ENCODE data around the gene DDOST.

DDOST gene

GRCh38 chr1:20640183-20640597 is 21.0 kb downstream of the DDOST start:
- Histone ChIP-seq H3K4me1 (ENCODE audit: control insufficient read depth, low read length) (no peaks in the 10 kb centered on the region), H3F3A (ENCODE audit: control insufficient read depth, insufficient read depth) (no peaks in the 10 kb centered on the region), H3K4me2 (ENCODE audit: low read length) (no peak overlapping the region), H3K27me3 (ENCODE audit: control insufficient read depth, low read length) (no peaks in the 10 kb centered on the region), H3K79me2 (ENCODE audit: control insufficient read depth, low read length) (no peaks in the 10 kb centered on the region), H4K20me1 (ENCODE audit: control insufficient read depth, insufficient read depth, low read depth, low read length) (no peaks in the 10 kb centered on the region), H3K9me2 (replicated peaks; ENCODE audit: control insufficient read depth, low read length) (no peaks in the 10 kb centered on the region), H3K9me3 (ENCODE audit: control insufficient read depth, insufficient read depth, low read length) (no peaks in the 10 kb centered on the region), H3K36me3 (ENCODE audit: control insufficient read depth, low read length) (no peaks in the 10 kb centered on the region), H3K4me3 (ENCODE audit: low read length) (no peak overlapping the region), H3K27ac (ENCODE audit: low read depth, low read length) (no peak overlapping the region)
- TF ChIP-seq, protein P1, sequence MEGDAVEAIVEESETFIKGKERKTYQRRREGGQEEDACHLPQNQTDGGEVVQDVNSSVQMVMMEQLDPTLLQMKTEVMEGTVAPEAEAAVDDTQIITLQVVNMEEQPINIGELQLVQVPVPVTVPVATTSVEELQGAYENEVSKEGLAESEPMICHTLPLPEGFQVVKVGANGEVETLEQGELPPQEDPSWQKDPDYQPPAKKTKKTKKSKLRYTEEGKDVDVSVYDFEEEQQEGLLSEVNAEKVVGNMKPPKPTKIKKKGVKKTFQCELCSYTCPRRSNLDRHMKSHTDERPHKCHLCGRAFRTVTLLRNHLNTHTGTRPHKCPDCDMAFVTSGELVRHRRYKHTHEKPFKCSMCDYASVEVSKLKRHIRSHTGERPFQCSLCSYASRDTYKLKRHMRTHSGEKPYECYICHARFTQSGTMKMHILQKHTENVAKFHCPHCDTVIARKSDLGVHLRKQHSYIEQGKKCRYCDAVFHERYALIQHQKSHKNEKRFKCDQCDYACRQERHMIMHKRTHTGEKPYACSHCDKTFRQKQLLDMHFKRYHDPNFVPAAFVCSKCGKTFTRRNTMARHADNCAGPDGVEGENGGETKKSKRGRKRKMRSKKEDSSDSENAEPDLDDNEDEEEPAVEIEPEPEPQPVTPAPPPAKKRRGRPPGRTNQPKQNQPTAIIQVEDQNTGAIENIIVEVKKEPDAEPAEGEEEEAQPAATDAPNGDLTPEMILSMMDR (IDR thresholded peaks at IDR 0.05; ENCODE audit: low read depth, low read length, poor library complexity, severe bottlenecking), result peak; percentile 91
- no peak for TF ChIP-seq EZH2phosphoT487 (IDR thresholded peaks at IDR 0.05; ENCODE audit: borderline replicate concordance, low read length)

DNA sequence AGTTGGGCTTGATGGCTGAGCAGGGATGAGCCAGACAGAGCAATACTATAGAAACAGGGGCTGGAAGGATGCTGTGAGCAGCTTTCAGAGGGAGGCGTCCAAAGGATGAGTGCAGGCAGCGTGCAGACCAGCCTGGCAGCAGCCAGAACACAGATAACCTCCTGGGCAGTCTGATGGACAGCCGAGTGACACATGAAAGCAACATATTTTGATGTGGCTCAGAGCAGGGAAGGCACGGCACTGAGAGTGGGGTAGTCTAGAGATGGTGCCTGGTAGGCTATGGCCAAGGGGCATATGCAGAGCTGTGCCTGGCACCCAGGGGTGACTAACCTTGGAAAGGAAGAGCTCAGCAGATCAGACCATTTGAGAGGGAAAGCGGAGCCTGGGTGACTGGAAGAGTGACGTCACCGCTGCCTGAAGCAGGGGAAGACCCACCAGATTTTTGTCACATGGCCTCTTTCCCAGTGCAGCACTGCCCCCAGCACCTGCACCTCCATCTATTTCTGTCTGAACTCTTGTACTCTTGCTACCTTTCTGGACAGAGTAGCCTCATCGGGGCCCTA is 24.3 kb downstream of the DDOST start:
- no peaks in the 10 kb centered on the region for H3K9me3 ChIP-seq (ENCODE audit: control insufficient read depth, insufficient read depth, low read length)
- H3K9me2 ChIP-seq (replicated peaks; ENCODE audit: control insufficient read depth, low read length), result no peaks in the 10 kb centered on the region
- H3K4me2 ChIP-seq (ENCODE audit: low read length), result no peak overlapping the region
- no peaks in the 10 kb centered on the region for H3K36me3 ChIP-seq (ENCODE audit: control insufficient read depth, low read length)
- H3K27me3 ChIP-seq (ENCODE audit: control insufficient read depth, low read length), result no peaks in the 10 kb centered on the region
- H3K4me3 ChIP-seq (ENCODE audit: low read length), result no peak overlapping the region
- H3F3A ChIP-seq (ENCODE audit: control insufficient read depth, insufficient read depth), result no peaks in the 10 kb centered on the region
- H3K27ac ChIP-seq (ENCODE audit: low read depth, low read length), result no peak overlapping the region
- TF ChIP-seq EZH2phosphoT487 (IDR thresholded peaks at IDR 0.05; ENCODE audit: borderline replicate concordance, low read length), result no peak
- TF ChIP-seq, protein P1 (IDR thresholded peaks at IDR 0.05; ENCODE audit: low read depth, low read length, poor library complexity, severe bottlenecking), result no peak
- H3K4me1 ChIP-seq (ENCODE audit: control insufficient read depth, low read length), result peaks cover 12% of the 10 kb centered on the region
- no peaks in the 10 kb centered on the region for H3K79me2 ChIP-seq (ENCODE audit: control insufficient read depth, low read length)
- no peaks in the 10 kb centered on the region for H4K20me1 ChIP-seq (ENCODE audit: control insufficient read depth, insufficient read depth, low read depth, low read length)

- Histone ChIP-seq H3K27me3 (ENCODE audit: control insufficient read depth, low read length) (0 out of 2 replicates have a peak, but pooled peaks cover 5% of the 10 kb centered on the region), H3K79me2 (ENCODE audit: control insufficient read depth, low read length) (no peaks in the 10 kb centered on the region), H3K36me3 (ENCODE audit: control insufficient read depth, low read length) (no peaks in the 10 kb centered on the region), H3K4me2 (ENCODE audit: low read length) (peak overlapping the region; percentile 84), H3K4me3 (ENCODE audit: low read length) (peak overlapping the region; percentile 82), H3K27ac (ENCODE audit: low read depth, low read length) (no peak overlapping the region), H4K20me1 (ENCODE audit: control insufficient read depth, insufficient read depth, low read depth, low read length) (no peaks in the 10 kb centered on the region), H3K4me1 (ENCODE audit: control insufficient read depth, low read length) (peaks cover 12% of the 10 kb centered on the region), H3F3A (ENCODE audit: control insufficient read depth, insufficient read depth) (no peaks in the 10 kb centered on the region), H3K9me2 (replicated peaks; ENCODE audit: control insufficient read depth, low read length) (no peaks in the 10 kb centered on the region), H3K9me3 (ENCODE audit: control insufficient read depth, insufficient read depth, low read length) (no peaks in the 10 kb centered on the region)
- TF ChIP-seq EZH2phosphoT487 (IDR thresholded peaks at IDR 0.05; ENCODE audit: borderline replicate concordance, low read length), result no peak
- TF ChIP-seq, protein P1 (IDR thresholded peaks at IDR 0.05; ENCODE audit: low read depth, low read length, poor library complexity, severe bottlenecking), result no peak
Observed at GRCh38 chr1:20634594-20635084, 26.5 kb downstream of the DDOST start.

All from DOHH2 (cell line).